Endothelial cell (in vitro differentiated cells): ENCODE measurements around the gene MLST8. TPM values are rescaled to one million over a fixed set of nuclear protein-coding genes. Genes with fewer than 3 reads are reported as not detected.

ENCODE experiments used
- DNase-seq: peaks from one replicate; pipeline ENCODE4 v3.0.0; 2021; ENCODE audit warnings: low spot score
- H3K27ac Mint-ChIP-seq: one replicate; pipeline ENCODE4 v1.8.0; 2021; ENCODE audit warnings: mixed read lengths, inconsistent platforms; ENCODE audit not compliant: unreplicated experiment
- H3K27me3 Mint-ChIP-seq: one replicate; pipeline ENCODE4 v1.8.0; 2021; ENCODE audit warnings: mild to moderate bottlenecking, moderate library complexity, mixed read lengths, inconsistent platforms; ENCODE audit not compliant: unreplicated experiment
- H3K36me3 Mint-ChIP-seq: one replicate; pipeline ENCODE4 v1.8.0; 2021; ENCODE audit warnings: mild to moderate bottlenecking, low read depth, mixed read lengths, inconsistent platforms; ENCODE audit not compliant: unreplicated experiment
- H3K4me1 Mint-ChIP-seq: one replicate; pipeline ENCODE4 v1.8.0; 2021; ENCODE audit warnings: mild to moderate bottlenecking, mixed read lengths, inconsistent platforms; ENCODE audit not compliant: unreplicated experiment
- H3K4me3 Mint-ChIP-seq: one replicate; pipeline ENCODE4 v1.8.0; 2021; ENCODE audit warnings: mild to moderate bottlenecking, mixed read lengths, inconsistent platforms; ENCODE audit not compliant: unreplicated experiment
- H3K9me3 Mint-ChIP-seq: one replicate; pipeline ENCODE4 v1.8.0; 2021; ENCODE audit warnings: mixed read lengths, inconsistent platforms; ENCODE audit not compliant: unreplicated experiment
- CTCF ChIP-seq: fragments of 200-600 bp; sonication (generic); IDR thresholded peaks from one replicate; pipeline ENCODE4 v1.5.0; 2021; ENCODE audit warnings: antibody characterized with exemption; ENCODE audit not compliant: unreplicated experiment
- total RNA-seq: library from RNA; stranded (reverse); fragmentation: NEBNext Ultra II Directional; extraction: Animal tissue kit (Norgen Biotek cat#: 25700); gene quantifications from one replicate; pipeline ENCODE4 v1.2.1, GENCODE V29; 2021; ENCODE audit not compliant: unreplicated experiment

Gene MLST8
- total RNA-seq, 1 donor from 2014 or later = 35.4 TPM

DNA sequence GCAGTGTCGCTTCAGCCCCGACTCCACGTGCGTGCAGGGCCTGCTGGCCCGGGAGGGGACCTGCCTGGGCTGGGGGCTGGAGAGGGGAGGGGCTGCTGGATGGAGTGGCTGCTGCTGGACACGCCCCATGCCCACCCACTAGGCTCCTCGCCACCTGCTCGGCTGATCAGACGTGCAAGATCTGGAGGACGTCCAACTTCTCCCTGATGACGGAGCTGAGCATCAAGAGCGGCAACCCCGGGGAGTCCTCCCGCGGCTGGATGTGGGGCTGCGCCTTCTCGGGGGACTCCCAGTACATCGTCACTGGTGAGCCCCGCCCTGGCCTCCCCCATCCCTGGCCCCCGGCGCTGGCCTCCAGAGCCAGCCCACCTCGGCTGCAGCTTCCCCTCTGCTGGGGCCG is 3.1 kb downstream of the MLST8 start:
- TF ChIP-seq CTCF = no peak
- Mint-ChIP-seq H3K36me3 (peaks cover 8% of the 10 kb centered on the region), H3K4me1 (peaks cover 21% of the 10 kb centered on the region), H3K27ac (no peak overlapping the region), H3K4me3 (no peak overlapping the region), H3K9me3 (no peaks in the 10 kb centered on the region), H3K27me3 (peaks cover 18% of the 10 kb centered on the region)
- DNase-seq = no peak

DNA sequence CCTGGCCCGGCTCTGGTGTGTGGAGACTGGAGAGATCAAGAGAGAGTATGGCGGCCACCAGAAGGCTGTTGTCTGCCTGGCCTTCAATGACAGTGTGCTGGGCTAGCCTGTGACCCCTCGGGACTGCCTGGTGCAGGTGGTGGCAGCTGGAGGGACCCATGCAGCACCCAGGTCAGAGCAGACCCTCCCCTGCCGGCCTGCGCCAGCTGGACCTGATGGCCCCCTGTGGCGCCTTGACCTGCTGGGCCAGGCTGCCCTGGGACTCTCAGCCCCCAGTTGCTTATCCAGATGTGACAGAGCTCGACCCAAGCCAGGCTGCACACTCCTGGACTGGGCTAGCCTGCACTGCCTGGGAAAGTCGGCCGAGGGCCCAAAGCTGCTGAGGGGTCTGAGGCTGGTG is 3.5 kb downstream of the MLST8 start:
- Mint-ChIP-seq H3K27me3 (peaks cover 17% of the 10 kb centered on the region), H3K9me3 (no peaks in the 10 kb centered on the region), H3K36me3 (peaks cover 8% of the 10 kb centered on the region), H3K27ac (no peak overlapping the region), H3K4me3 (no peak overlapping the region), H3K4me1 (peaks cover 24% of the 10 kb centered on the region)
- no peak for DNase-seq
- TF ChIP-seq CTCF = no peak

GRCh38 chr16:2209258-2210008 is 4.2 kb downstream of the MLST8 start:
- Mint-ChIP-seq H3K4me1 (peaks cover 23% of the 10 kb centered on the region), H3K36me3 (peaks cover 7% of the 10 kb centered on the region), H3K4me3 (no peak overlapping the region), H3K9me3 (no peaks in the 10 kb centered on the region), H3K27me3 (peaks cover 16% of the 10 kb centered on the region), H3K27ac (no peak overlapping the region)
- no peak for TF ChIP-seq CTCF
- no peak for DNase-seq

- H3K27me3 Mint-ChIP-seq = peaks cover 14% of the 10 kb centered on the region
- no peak for TF ChIP-seq CTCF
- H3K27ac Mint-ChIP-seq = no peak overlapping the region
- peaks cover 20% of the 10 kb centered on the region for H3K4me1 Mint-ChIP-seq
- no peaks in the 10 kb centered on the region for H3K9me3 Mint-ChIP-seq
- no peak overlapping the region for H3K4me3 Mint-ChIP-seq
- DNase-seq = no peak
- H3K36me3 Mint-ChIP-seq = peaks cover 4% of the 10 kb centered on the region
Observed at GRCh38 chr16:2210009-2210332, 4.7 kb downstream of the MLST8 start.

DNA sequence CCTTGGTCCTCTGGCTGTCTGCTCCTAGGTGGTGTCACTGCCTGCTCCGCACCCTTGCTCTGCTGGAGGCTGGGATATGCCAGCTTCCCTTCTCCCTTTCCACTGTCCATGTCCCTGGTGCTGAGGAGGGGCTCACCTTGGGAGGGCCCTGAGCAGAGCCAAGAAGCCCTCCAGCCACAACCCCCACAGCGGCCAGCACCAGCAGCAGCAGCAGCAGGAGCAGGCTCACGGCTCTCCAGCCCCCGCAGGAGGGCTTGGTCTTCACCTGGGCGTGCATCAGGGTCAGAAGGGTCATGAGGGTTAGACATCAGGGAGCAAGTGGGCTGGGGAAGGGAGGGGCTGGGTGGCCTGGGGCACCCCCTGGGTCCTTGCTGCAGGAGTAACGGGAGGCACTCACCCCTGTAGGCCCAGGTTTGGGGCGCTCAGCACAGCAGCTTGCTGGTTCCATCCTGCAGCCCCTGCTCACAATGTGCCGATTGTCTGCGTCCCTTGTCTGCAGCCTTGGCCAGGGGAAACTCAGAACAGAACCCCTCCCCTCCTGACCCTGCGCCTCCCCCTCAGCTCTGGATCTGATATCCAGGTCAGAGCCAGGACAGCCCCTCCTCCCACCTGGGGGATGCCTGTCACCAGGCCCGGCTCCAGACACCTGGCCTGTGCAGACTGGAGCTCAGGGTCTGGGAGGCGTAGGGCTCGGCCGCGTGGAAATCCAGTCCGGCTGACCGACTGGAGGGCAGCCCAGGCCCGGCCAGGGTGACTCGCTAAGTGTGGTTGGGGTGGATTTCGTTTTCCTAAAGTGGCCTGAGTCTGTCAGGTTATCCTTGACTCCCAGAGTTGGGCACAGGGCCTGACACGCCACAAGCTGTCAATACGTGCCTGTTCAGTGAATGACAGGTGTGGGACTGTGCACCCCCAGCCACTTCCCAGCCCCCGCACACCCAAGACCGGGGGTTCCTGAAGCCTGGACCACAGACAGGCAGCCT is 5.4 kb downstream of the MLST8 start, which contains the start of gene BRICD5:
Gene BRICD5 (minus strand): TSS at position 478 of the 980 bp plus-strand sequence. CDS start 30 bp downstream, at position 448.
- H3K36me3 Mint-ChIP-seq = peaks cover 4% of the 10 kb centered on the region
- H3K4me1 Mint-ChIP-seq = peaks cover 20% of the 10 kb centered on the region
- H3K9me3 Mint-ChIP-seq = no peaks in the 10 kb centered on the region
- peaks cover 14% of the 10 kb centered on the region for H3K27me3 Mint-ChIP-seq
- no peak within 1 kb of the TSS for H3K27ac Mint-ChIP-seq
- H3K4me3 Mint-ChIP-seq = peak within 1 kb of the TSS; percentile 62
- TF ChIP-seq CTCF = no peak
- DNase-seq = no peak
